EH (cell line): ENCODE data around the gene ITPKB.
A peak's percentile ranks its signal among the peaks of the same experiment; 100 is the strongest.
"Not testable (repeated sequence)": the region's sequence is repeated elsewhere in the genome, so short reads cannot be mapped to it uniquely, and the experiment has no call there.

ENCODE experiments used
- DNase-seq: peaks from one replicate; pipeline ENCODE4 v3.0.0-alpha.2; 2015; ENCODE audit warnings: low read depth

The ITPKB gene

GRCh38 chr1:226651041-226651731 is 87.9 kb downstream of the ITPKB start:
- DNase-seq: no peak

- no peak for DNase-seq
These were observed 88.7 kb downstream of the ITPKB start for GRCh38 chr1:226650236-226650841.

DNA sequence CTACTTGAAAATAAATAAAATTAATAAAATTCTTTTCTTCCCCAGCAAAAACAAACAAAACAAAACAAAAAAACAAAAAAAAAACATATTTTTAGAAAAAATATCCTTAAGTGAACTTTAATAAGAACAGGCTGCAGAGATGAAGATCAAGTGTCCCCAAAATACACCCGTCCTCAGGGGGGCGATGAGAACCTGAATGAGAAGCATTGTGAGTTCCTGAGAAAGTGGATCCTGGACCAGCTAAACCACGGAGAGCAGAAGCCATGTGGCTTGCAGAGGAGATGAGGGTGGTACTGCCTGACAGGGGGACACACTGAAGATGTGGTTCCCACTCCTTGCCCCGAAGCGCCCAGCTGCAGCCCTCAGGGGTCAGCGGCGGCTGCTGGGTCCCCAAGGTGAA is 89.3 kb downstream of the ITPKB start:
- DNase-seq: peak; percentile 53

- no peak for DNase-seq
These were observed 89.8 kb downstream of the ITPKB start for GRCh38 chr1:226649244-226649643.

DNA sequence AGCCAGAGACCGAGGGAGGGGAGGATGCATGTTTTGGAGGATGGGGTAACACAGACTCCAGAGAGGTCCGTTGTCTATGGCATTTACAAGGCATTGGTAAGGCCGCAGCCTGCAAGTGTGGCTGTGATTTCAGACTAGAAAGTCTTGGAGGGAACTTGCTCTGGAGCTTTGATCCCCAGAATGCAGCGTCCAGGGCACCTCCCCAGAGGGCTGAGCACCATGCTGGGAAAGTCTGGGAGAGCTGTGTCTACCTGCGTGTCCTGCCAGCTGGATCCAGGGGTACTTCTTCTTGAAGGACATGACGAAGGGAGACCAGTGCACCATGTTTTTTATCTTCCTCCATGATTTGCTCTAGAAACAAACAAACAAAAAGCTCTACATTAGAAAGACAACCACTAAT is 90.7 kb downstream of the ITPKB start:
- no peak for DNase-seq

DNA sequence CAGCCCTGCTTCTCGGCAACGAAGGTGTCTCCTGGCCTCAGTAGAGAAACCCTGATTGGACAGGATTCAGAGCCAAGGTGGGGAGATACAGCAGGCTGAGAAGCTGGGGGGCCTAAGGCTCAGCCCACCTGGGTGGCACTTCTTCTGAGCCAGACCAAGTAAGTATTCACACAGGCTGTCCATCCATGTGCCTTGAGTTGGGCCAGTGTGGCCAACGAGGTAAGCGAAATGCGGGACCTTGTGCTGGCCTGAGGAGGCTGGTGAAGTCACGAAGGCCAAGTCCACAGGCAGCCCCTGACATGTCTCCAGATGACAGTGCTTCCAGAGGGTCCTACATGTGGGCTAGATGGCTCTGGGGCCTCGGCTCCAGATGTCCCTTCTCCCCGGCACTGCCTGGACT is 91.4 kb downstream of the ITPKB start:
- DNase-seq: no peak

GRCh38 chr1:226646870-226647449 is 92.1 kb downstream of the ITPKB start:
- DNase-seq: no peak

DNA sequence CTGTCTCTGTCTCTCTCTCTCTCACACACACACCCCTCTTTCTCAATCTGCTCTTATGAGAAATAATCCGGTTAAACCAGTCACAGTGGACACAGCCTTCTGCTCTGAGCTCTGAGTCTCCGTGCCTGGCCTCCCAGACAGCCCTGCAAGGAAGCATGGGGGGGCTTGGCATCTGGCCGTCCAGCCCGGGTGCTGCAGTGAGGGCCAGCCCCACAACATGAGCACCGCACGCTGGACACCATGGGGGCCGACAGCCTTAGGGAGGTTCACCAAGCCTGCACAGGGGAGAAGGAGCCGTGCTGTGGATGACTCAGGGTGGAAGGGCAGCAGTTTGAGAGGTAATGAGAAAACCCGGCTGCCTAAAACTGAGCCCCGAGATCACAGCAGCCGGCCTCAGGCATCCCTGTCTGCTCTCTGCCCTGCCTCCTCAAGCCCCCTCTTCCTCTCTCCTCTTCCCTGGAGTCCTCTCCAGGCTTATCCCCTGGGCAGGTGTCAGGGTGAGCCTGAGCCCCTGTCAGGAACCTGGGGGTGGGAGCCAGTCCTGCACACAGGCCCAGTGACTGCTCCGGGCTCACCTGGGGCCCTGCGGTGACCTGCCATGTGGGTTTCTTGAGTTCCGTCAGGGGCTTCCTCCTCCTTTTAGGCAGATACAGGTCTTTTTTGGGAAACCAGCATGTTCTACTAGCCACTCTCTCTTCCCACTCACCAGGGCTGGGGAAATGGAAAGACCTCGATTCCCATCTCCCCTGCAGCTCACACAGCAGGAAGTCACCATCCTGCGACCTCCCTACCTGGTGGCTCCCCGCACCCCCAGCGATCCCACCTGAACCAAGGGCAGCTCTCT is 92.8 kb downstream of the ITPKB start:
- DNase-seq: no peak

GRCh38 chr1:226645279-226645976 is 93.7 kb downstream of the ITPKB start:
- no peak for DNase-seq

DNA sequence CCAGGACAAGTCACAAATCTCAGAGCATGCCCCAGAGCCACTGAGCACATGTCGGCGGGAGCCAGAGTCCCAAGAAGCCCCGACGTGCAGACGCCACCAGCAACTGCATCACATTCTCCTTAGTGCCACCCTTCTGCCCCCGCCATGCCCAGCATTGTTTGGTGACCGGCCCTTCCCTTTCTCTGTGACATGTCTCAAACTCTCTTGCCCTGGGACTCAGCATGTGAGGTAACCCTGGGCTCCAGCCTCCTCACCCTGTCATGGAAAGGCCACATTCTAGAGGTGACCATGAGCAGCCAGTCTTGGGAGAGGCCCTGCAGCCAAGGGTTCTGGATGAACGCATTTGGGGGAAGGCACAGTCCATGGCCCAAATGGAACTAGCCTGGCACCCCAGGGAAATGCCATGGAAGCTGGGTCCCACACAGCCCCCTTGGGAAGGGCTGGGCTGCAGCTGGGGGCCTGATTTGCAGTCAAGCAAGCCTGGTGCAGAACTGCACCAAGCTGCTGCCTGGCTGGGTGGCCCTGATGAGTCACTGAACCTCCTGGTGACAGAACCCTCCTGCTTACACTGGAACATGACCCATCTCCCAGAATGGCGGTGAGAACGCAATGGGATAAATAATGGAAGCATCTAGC is 94.4 kb downstream of the ITPKB start:
- DNase-seq: peak; percentile 30

DNA sequence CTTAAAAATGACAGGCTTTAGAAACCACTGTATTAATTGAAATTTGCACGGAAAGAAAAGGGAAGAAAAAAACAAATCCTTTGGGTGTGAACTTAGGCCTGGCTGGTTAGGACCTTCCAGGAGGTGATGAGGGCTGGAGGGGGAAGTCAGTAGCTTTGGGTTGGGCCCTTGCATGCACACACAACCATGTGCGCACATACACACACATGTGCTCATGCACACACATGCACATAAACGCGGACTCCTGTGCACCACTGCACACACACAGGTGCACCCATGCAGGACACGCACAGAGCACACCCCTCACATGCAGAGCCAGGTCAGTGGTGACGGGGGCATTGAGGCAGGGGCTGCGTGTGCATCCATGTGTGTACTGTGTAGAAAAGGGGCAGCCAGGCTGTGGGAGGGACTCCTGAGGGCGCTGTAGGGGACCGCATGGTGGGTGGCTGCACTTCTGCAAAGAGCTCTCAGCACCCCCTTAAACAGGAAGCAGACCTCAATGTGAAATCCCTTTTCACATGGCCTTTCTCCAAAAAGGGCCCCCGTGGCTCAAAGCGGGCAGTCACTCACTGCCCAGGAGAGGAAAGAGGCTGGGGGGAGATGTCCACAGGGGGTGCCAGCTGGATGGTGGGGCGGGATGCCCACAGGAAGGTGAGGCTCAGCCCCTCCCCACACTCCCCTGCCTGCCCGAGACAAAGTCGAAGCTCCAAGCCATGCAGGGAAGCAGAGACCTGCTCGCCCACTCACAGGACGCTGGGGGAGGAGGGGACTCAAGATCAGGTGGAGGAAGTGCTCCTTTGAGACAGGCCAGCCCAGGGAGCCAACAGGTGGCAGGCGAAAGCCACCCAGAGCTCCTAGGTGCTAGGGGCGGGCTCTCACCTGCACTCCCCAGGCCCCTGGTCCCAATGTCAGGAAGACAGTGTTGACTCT is 95.2 kb downstream of the ITPKB start:
- no peak for DNase-seq

DNA sequence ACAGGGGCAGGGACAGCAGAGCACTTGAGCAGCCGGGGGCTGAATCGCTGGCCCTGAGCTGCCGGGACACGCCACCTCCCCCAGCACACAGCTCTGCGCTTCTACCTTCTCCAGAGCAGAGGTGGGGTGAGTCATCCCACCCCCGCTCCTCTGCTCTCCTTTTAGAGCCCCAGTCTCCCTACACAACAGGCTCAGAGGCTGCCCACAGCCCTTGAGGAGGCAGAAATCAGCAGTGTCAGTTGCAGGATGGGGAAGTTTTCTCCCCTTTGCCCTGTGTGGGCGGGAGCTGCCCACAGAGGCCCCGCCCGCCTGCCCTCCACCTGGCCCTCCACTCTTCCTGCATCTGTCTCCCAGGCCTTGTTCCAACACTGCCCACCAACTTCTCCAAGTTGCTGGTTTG is 95.9 kb downstream of the ITPKB start:
- peak; percentile 46 for DNase-seq

GRCh38 chr1:226642421-226642820 is 96.7 kb downstream of the ITPKB start:
- no peak for DNase-seq

- DNase-seq: no peak
These were observed 97.3 kb downstream of the ITPKB start for GRCh38 chr1:226641671-226642231.

DNA sequence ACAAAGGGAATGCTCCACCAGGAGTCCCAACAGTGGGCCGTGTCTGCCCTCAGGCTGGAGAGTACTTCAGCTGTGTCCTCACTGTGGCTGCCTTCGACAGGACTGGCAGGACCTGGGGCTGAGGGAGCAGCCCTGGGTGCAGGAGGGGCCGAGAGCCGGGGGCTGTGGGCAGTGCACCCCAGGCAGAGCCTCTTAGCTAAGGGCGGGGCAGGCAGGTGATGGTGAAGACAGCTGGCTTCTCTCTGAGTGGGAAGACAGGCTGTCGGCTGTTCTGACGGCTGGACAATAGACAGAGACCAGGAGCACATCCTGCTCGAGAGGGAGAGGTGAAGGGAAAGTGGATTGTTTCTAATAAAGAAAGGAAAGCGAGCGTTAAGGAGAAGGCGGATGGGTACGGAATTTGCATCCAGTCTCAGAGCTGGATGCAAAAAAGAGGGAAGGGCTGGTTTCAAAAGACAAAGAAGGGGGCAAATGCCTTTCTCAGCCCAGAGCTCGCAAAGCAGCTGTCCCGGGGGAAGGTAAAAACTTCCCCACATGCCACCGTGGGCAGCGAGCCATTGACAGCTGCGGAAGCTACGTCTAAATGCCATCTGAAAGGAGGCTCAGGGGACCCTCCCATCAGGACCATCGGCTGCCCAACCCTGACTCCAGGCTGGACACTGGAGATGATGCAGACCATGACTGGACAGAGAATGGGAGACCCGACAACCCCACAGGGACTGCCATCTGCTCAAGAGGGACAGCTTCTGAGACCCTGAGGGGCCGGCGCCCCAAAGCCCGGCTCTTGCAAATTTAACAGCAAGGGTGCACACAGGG is 98.6 kb downstream of the ITPKB start:
- DNase-seq: no peak

DNA sequence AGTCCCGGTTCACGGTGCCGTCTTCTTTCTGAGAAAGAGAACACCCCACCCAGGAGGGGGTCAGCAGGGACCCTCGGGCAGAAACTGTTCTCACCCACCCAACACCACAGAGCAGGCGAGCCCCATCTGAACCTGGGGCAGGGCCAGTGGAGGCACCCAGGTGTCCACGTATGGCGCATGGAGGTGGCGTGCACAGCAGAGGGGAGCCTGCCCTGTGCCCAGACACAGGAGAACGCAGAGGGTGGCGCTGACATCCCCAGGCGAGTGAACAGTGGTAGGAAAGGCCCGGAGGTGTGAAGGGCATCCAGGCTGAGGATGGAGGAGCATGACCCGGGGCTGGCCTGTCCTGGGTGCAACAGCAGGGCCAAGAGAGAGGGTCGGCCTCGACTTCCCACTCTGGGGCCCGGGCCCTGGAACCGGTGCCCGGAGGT is 99.4 kb downstream of the ITPKB start:
- DNase-seq: no peak

- DNase-seq: not testable (repeated sequence)
These were observed 99.9 kb downstream of the ITPKB start for GRCh38 chr1:226639206-226639605.

DNA sequence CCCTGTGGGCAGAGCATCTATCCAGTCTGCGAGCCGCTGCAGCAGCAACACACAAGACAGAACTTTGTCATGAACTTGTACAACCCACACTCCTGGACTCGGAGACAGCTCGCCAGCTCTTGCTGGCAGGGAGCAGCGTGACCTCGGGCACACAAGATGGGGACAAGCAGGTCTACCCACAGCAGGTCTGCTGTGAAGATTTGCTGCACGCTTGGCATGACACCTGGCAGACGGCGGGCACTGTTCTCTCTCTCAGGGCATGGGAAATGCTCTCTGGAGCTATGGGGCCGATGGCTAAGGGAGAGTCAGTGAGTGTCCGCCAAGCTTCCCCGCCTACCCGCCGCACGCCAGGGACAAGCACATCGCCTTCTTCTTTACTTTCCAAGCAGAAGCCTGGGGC is 100.5 kb downstream of the ITPKB start:
- no peak for DNase-seq

DNA sequence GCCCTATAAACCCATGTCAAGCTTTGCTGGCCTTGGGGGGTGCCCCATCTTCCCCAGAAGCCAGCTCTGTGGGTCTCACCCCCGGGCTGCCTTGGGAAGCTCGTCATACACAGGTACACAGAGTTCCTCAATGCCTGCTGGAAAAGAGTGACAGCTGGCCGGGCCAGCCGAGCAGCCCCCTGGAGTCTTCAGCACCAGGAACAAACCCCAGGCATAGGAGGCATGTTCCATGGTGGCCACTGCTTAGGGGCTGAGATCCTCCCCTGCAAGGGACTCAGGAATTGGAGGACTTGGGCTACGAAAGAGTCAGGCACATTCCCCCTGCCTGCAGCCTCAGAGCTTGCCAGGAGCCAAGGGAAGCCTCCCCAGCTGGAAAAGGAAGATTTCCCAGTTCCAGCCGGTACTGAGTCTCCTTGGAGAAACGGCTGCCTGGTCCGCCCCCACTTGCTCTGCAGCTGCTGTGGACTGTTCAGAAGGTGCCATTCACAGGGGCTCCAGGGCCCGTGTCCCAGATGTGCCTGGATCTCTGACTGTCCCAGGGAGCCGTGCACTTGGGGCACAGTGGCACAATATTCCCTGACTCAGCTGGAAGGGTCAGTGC is 101.0 kb downstream of the ITPKB start:
- DNase-seq: no peak
